Mesothelial cell of epicardium (in vitro differentiated cells): ENCODE data around the gene ACAA2. TPM values are rescaled to one million over a fixed set of nuclear protein-coding genes. Genes with fewer than 3 reads are reported as not detected.
A peak's percentile ranks its signal among the peaks of the same experiment; 100 is the strongest.

Experiments used
- DNase-seq, 2 experiments: peaks; one replicate each; pipeline ENCODE4 v3.0.0; 2021; ENCODE audit warnings: low spot score in 2 of 2; ENCODE audit not compliant: unreplicated experiment in 2 of 2
- H3K27ac Mint-ChIP-seq: 2 replicates; pipeline ENCODE4 v1.8.0; 2021; ENCODE audit warnings: mixed read lengths
- H3K27me3 Mint-ChIP-seq: 2 replicates; pipeline ENCODE4 v1.8.0; 2021; ENCODE audit warnings: low read depth, mixed read lengths
- H3K36me3 Mint-ChIP-seq: 2 replicates; pipeline ENCODE4 v1.8.0; 2021; ENCODE audit warnings: mixed read lengths
- H3K4me1 Mint-ChIP-seq: 2 replicates; pipeline ENCODE4 v1.8.0; 2021; ENCODE audit warnings: mixed read lengths
- H3K4me3 Mint-ChIP-seq: 2 replicates; pipeline ENCODE4 v1.8.0; 2021; ENCODE audit warnings: mild to moderate bottlenecking, moderate library complexity, mixed read lengths
- H3K9me3 Mint-ChIP-seq: 2 replicates; pipeline ENCODE4 v1.8.0; 2021; ENCODE audit warnings: mixed read lengths
- total RNA-seq: library from RNA; stranded (reverse); gene quantifications from 3 replicates; pipeline ENCODE4 v1.2.1, GENCODE V29; 2021
- TF ChIP-seq, protein P1 (sequence below): fragments of 200-600 bp; sonication (generic); IDR thresholded peaks from one replicate; pipeline ENCODE4 v1.5.0; 2021; ENCODE audit warnings: antibody characterized with exemption; ENCODE audit not compliant: unreplicated experiment

The ACAA2 gene
- total RNA-seq, 1 donor from 2014 or later = 57.2 TPM

- peak overlapping the region; percentile 54 for H3K27ac Mint-ChIP-seq
- peak; percentile 49 to 83 for DNase-seq
- TF ChIP-seq, protein P1, sequence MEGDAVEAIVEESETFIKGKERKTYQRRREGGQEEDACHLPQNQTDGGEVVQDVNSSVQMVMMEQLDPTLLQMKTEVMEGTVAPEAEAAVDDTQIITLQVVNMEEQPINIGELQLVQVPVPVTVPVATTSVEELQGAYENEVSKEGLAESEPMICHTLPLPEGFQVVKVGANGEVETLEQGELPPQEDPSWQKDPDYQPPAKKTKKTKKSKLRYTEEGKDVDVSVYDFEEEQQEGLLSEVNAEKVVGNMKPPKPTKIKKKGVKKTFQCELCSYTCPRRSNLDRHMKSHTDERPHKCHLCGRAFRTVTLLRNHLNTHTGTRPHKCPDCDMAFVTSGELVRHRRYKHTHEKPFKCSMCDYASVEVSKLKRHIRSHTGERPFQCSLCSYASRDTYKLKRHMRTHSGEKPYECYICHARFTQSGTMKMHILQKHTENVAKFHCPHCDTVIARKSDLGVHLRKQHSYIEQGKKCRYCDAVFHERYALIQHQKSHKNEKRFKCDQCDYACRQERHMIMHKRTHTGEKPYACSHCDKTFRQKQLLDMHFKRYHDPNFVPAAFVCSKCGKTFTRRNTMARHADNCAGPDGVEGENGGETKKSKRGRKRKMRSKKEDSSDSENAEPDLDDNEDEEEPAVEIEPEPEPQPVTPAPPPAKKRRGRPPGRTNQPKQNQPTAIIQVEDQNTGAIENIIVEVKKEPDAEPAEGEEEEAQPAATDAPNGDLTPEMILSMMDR = peak; percentile 96
- no peak overlapping the region for H3K4me3 Mint-ChIP-seq
- H3K27me3 Mint-ChIP-seq = no peaks in the 10 kb centered on the region
- no peaks in the 10 kb centered on the region for H3K9me3 Mint-ChIP-seq
- H3K36me3 Mint-ChIP-seq = no peaks in the 10 kb centered on the region
- peaks cover 4% of the 10 kb centered on the region for H3K4me1 Mint-ChIP-seq
These were observed 45.1 kb upstream of the ACAA2 start for GRCh38 chr18:49858309-49859020.

GRCh38 chr18:49857708-49858107 is 44.4 kb upstream of the ACAA2 start:
- Mint-ChIP-seq H3K4me1 (peaks cover 4% of the 10 kb centered on the region), H3K9me3 (no peaks in the 10 kb centered on the region), H3K27me3 (no peaks in the 10 kb centered on the region), H3K36me3 (no peaks in the 10 kb centered on the region), H3K4me3 (no peak overlapping the region), H3K27ac (no peak overlapping the region)
- no peak for DNase-seq
- TF ChIP-seq, protein P1 = no peak

DNA sequence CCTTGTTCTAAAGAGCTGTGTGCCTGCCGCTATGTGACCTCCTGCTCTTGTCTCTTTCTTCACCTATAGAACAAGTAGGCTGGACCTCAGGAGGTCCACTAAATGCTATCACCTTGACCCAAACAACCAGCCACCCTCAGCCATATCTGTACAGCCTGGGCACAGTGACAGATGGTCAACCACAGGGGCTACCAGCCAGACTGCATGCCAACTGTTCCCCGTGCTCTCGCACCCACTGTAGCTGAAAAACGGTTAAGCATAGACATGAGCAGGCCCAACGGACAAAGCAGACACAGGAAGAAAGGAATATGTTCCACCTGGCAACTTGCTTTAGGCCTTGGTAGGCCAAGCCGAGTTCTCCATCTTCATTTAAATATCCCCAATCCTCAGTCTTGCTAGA is 43.2 kb upstream of the ACAA2 start:
- H3K4me3 Mint-ChIP-seq = no peak overlapping the region
- H3K9me3 Mint-ChIP-seq = no peaks in the 10 kb centered on the region
- peaks cover 4% of the 10 kb centered on the region for H3K4me1 Mint-ChIP-seq
- no peak overlapping the region for H3K27ac Mint-ChIP-seq
- TF ChIP-seq, protein P1 = no peak
- no peaks in the 10 kb centered on the region for H3K27me3 Mint-ChIP-seq
- no peak for DNase-seq
- peaks cover 2% of the 10 kb centered on the region for H3K36me3 Mint-ChIP-seq

GRCh38 chr18:49855711-49856415 is 42.5 kb upstream of the ACAA2 start:
- H3K36me3 Mint-ChIP-seq = peaks cover 2% of the 10 kb centered on the region
- no peak overlapping the region for H3K4me3 Mint-ChIP-seq
- H3K27me3 Mint-ChIP-seq = no peaks in the 10 kb centered on the region
- no peak overlapping the region for H3K27ac Mint-ChIP-seq
- no peak for DNase-seq
- peaks cover 4% of the 10 kb centered on the region for H3K4me1 Mint-ChIP-seq
- no peaks in the 10 kb centered on the region for H3K9me3 Mint-ChIP-seq
- TF ChIP-seq, protein P1 = no peak

GRCh38 chr18:49854681-49855080 is 41.3 kb upstream of the ACAA2 start:
- no peak for DNase-seq
- H3K4me1 Mint-ChIP-seq = peaks cover 4% of the 10 kb centered on the region
- no peaks in the 10 kb centered on the region for H3K9me3 Mint-ChIP-seq
- H3K36me3 Mint-ChIP-seq = peaks cover 2% of the 10 kb centered on the region
- no peak overlapping the region for H3K27ac Mint-ChIP-seq
- TF ChIP-seq, protein P1 = no peak
- H3K4me3 Mint-ChIP-seq = no peak overlapping the region
- H3K27me3 Mint-ChIP-seq = no peaks in the 10 kb centered on the region
